CD4-positive, alpha-beta T cell treated with Interleukin-10 for 1 hour (primary cell): Measurements from ENCODE around the gene HIPK2.
"Not testable (repeated sequence)": the region's sequence is repeated elsewhere in the genome, so short reads cannot be mapped to it uniquely, and the experiment has no call there.

Experiments used
- DNase-seq: peaks from one replicate; pipeline ENCODE4 v3.0.0-alpha.2; 2020

Gene HIPK2

GRCh38 chr7:139559364-139560105 is 218.3 kb downstream of the HIPK2 start:
- DNase-seq = no peak

GRCh38 chr7:139557857-139558581 is 219.8 kb downstream of the HIPK2 start:
- no peak for DNase-seq

GRCh38 chr7:139553991-139554700 is 223.7 kb downstream of the HIPK2 start:
- DNase-seq = not testable (repeated sequence)

GRCh38 chr7:139548302-139549028 is 229.3 kb downstream of the HIPK2 start:
- DNase-seq = no peak

- DNase-seq = no peak
Observed at GRCh38 chr7:139544645-139545044, 233.2 kb downstream of the HIPK2 start.

GRCh38 chr7:139543801-139544603 is 233.8 kb downstream of the HIPK2 start:
- no peak for DNase-seq

GRCh38 chr7:139542308-139543151 is 235.3 kb downstream of the HIPK2 start:
- no peak for DNase-seq

GRCh38 chr7:139541600-139542307 is 236.0 kb downstream of the HIPK2 start:
- DNase-seq = no peak

GRCh38 chr7:139540203-139540602 is 237.6 kb downstream of the HIPK2 start:
- no peak for DNase-seq

GRCh38 chr7:139538881-139539635 is 238.7 kb downstream of the HIPK2 start:
- no peak for DNase-seq

- DNase-seq = no peak
Observed at GRCh38 chr7:139536152-139536551, 241.6 kb downstream of the HIPK2 start.

GRCh38 chr7:139534966-139535651 is 242.7 kb downstream of the HIPK2 start:
- no peak for DNase-seq

GRCh38 chr7:139534096-139534495 is 243.7 kb downstream of the HIPK2 start:
- no peak for DNase-seq

- no peak for DNase-seq
Observed at GRCh38 chr7:139532636-139533155, 245.1 kb downstream of the HIPK2 start.

GRCh38 chr7:139531094-139531493 is 246.7 kb downstream of the HIPK2 start:
- DNase-seq = no peak

- no peak for DNase-seq
Observed at GRCh38 chr7:139526578-139527544, 250.9 kb downstream of the HIPK2 start.

- no peak for DNase-seq
Observed at GRCh38 chr7:139525750-139526149, 252.0 kb downstream of the HIPK2 start.

- no peak for DNase-seq
Observed at GRCh38 chr7:139525239-139525638, 252.6 kb downstream of the HIPK2 start.
